C4-2B (cell line): ENCODE results near the gene ARSA.

Experiments used
- CTCF ChIP-seq: fragments of 450-650 bp; conservative IDR thresholded peaks from 2 replicates; pipeline ENCODE4 v1.5.1; 2017; ENCODE audit warnings: mild to moderate bottlenecking
- ZFX ChIP-seq: fragments of 450-650 bp; IDR thresholded peaks from 2 replicates; pipeline ENCODE4 v1.6.1; 2017

- TF ChIP-seq CTCF (no peak), ZFX (no peak)
Measured at GRCh38 chr22:50587407-50587806, 40.5 kb downstream of the ARSA start.
